ENCODE data around the gene SESN1.

Gene SESN1

GRCh38 chr6:109024368-109024767, 70.3 kb downstream of the SESN1 start:
- no peak for DNase-seq

- DNase-seq, result no peak
Measured at GRCh38 chr6:109023356-109023925, 71.2 kb downstream of the SESN1 start.

- DNase-seq, result no peak
Measured at GRCh38 chr6:109021870-109022269, 72.8 kb downstream of the SESN1 start.

GRCh38 chr6:109019911-109020310, 74.7 kb downstream of the SESN1 start:
- DNase-seq, result no peak

- no peak for DNase-seq
Measured at GRCh38 chr6:109015176-109015575, 79.5 kb downstream of the SESN1 start.

GRCh38 chr6:109014606-109015005, 80.0 kb downstream of the SESN1 start:
- no peak for DNase-seq

GRCh38 chr6:109013656-109014305, 80.9 kb downstream of the SESN1 start:
- no peak for DNase-seq

GRCh38 chr6:109010705-109011102, 83.9 kb downstream of the SESN1 start:
- no peak for DNase-seq

GRCh38 chr6:109009962-109010704, 84.5 kb downstream of the SESN1 start:
- DNase-seq, result no peak

GRCh38 chr6:109009236-109009961, 85.2 kb downstream of the SESN1 start:
- DNase-seq, result peak; percentile 79

GRCh38 chr6:109008537-109009235, 86.0 kb downstream of the SESN1 start:
- DNase-seq, result peak; percentile 7

- DNase-seq, result no peak
Measured at GRCh38 chr6:109008054-109008453, 86.6 kb downstream of the SESN1 start.

GRCh38 chr6:109007521-109007920, 87.1 kb downstream of the SESN1 start:
- DNase-seq, result no peak

GRCh38 chr6:109006818-109007217, 87.8 kb downstream of the SESN1 start:
- DNase-seq, result no peak

GRCh38 chr6:109002882-109003281, 91.8 kb downstream of the SESN1 start:
- DNase-seq, result no peak

GRCh38 chr6:109002051-109002697, 92.5 kb downstream of the SESN1 start:
- DNase-seq, result no peak

GRCh38 chr6:109001291-109001894, 93.3 kb downstream of the SESN1 start:
- no peak for DNase-seq

GRCh38 chr6:109000289-109000688, 94.4 kb downstream of the SESN1 start:
- no peak for DNase-seq

- DNase-seq, result no peak
Measured at GRCh38 chr6:108999428-108999827, 95.2 kb downstream of the SESN1 start.

GRCh38 chr6:108998485-108998884, 96.2 kb downstream of the SESN1 start:
- no peak for DNase-seq

GRCh38 chr6:108996208-108996607, 98.4 kb downstream of the SESN1 start:
- no peak for DNase-seq

GRCh38 chr6:108995296-108995695, 99.3 kb downstream of the SESN1 start:
- no peak for DNase-seq

Measured in amniotic stem cell (primary cell).